Anterior cingulate cortex (tissue), 58 donors: ENCODE measurements around the gene FAM47E.
"Not testable (repeated sequence)": the region's sequence is repeated elsewhere in the genome, so short reads cannot be mapped to it uniquely, and the experiment has no call there.

ENCODE experiments used
- DNase-seq, 58 donors: peaks; one replicate each; lab custom pipeline; 2025; lab: John Stamatoyannopoulos, UW

Gene FAM47E

GRCh38 chr4:76219299-76220055 lies 32.0 kb upstream of the FAM47E start:
- no peak for DNase-seq

- DNase-seq = no peak
Measured at GRCh38 chr4:76224171-76224570, 27.4 kb upstream of the FAM47E start.

- DNase-seq = no peak
Measured at GRCh38 chr4:76226418-76226817, 25.1 kb upstream of the FAM47E start.

- DNase-seq = no peak
Measured at GRCh38 chr4:76232681-76233080, 18.8 kb upstream of the FAM47E start.

- DNase-seq = no peak
Measured at GRCh38 chr4:76233083-76233482, 18.4 kb upstream of the FAM47E start.

- no peak for DNase-seq
Measured at GRCh38 chr4:76233529-76233928, 18.0 kb upstream of the FAM47E start.

- peak in 4 of 58 donors; percentile 2 to 23 (median 8) for DNase-seq
Measured at GRCh38 chr4:76233967-76234678, 17.4 kb upstream of the FAM47E start.

- no peak for DNase-seq
Measured at GRCh38 chr4:76234679-76235044, 16.9 kb upstream of the FAM47E start.

GRCh38 chr4:76235407-76235806 lies 16.1 kb upstream of the FAM47E start:
- DNase-seq = no peak

- no peak for DNase-seq
Measured at GRCh38 chr4:76235915-76236314, 15.6 kb upstream of the FAM47E start.

GRCh38 chr4:76238236-76238635 lies 13.3 kb upstream of the FAM47E start:
- DNase-seq = peak in 21 of 58 donors; percentile 4 to 75 (median 21)

GRCh38 chr4:76238701-76239100 lies 12.8 kb upstream of the FAM47E start:
- DNase-seq = no peak

GRCh38 chr4:76240236-76240635 lies 11.3 kb upstream of the FAM47E start:
- no peak for DNase-seq

- DNase-seq = not testable (repeated sequence)
Measured at GRCh38 chr4:76243877-76244276, 7.6 kb upstream of the FAM47E start.

- no peak for DNase-seq
Measured at GRCh38 chr4:76246025-76246424, 5.5 kb upstream of the FAM47E start.

GRCh38 chr4:76246852-76247251 lies 4.7 kb upstream of the FAM47E start:
- DNase-seq = no peak

GRCh38 chr4:76250962-76251361 lies 559 bp upstream of the FAM47E start:
- DNase-seq = peak in 4 of 58 donors; percentile 1 to 36 (median 4)

GRCh38 chr4:76252271-76252653 lies 741 bp downstream of the FAM47E start:
- no peak for DNase-seq

- DNase-seq = no peak
Measured at GRCh38 chr4:76253511-76253910, 2.0 kb downstream of the FAM47E start.

- DNase-seq = no peak
Measured at GRCh38 chr4:76256032-76256431, 4.5 kb downstream of the FAM47E start.

- DNase-seq = no peak
Measured at GRCh38 chr4:76256968-76257367, 5.4 kb downstream of the FAM47E start.

- peak in 1 of 58 donors; percentile 16 for DNase-seq
Measured at GRCh38 chr4:76257824-76258223, 6.3 kb downstream of the FAM47E start.
